GM19452 (cell line): ENCODE results near the gene METTL14.

Experiments
- ATAC-seq: cut with Tn5 transposase; IDR thresholded peaks from one replicate; pipeline ENCODE4 v1.9.1; 2021; ENCODE audit not compliant: unreplicated experiment

METTL14 gene

GRCh38 chr4:118756958-118757357 is 71.8 kb downstream of the METTL14 start:
- ATAC-seq = no peak

- ATAC-seq = no peak
These were observed 72.6 kb downstream of the METTL14 start for GRCh38 chr4:118757761-118758251.

- no peak for ATAC-seq
These were observed 73.1 kb downstream of the METTL14 start for GRCh38 chr4:118758293-118758692.

- ATAC-seq = no peak
These were observed 74.3 kb downstream of the METTL14 start for GRCh38 chr4:118759481-118759880.

GRCh38 chr4:118760092-118760491 is 74.9 kb downstream of the METTL14 start:
- peak; percentile 34 for ATAC-seq

- ATAC-seq = peak; percentile 97
These were observed 75.3 kb downstream of the METTL14 start for GRCh38 chr4:118760493-118760892.

GRCh38 chr4:118761397-118762016 is 76.3 kb downstream of the METTL14 start:
- ATAC-seq = no peak

- ATAC-seq = no peak
These were observed 77.0 kb downstream of the METTL14 start for GRCh38 chr4:118762155-118762554.

- no peak for ATAC-seq
These were observed 77.7 kb downstream of the METTL14 start for GRCh38 chr4:118762730-118763477.
